Measurements from ENCODE around the gene NPSR1. TPM values are rescaled to one million over a fixed set of nuclear protein-coding genes. Genes with fewer than 3 reads are reported as not detected.

Gene NPSR1
- total RNA-seq, 1 experiment from 2014 or later: not detected

DNA sequence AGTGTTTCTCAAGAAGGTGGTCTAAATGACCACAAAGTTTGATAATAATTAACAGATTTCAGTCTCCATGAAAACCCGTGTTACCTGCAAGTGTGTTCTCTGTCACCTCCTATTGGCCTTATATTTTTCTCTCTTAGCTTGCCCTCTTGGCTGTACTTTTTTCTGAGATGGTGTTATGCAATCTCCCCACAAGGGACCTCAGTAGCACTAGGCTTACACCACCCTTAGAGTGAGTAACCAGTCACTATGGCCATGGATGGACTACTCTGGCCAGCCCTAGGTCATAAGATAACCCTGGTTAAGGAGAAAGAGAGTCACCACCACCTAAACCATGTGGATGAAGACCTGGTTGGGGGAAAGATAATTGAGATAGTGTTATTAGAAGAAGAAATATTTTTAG lies 76.8 kb downstream of the NPSR1 start:
- no TSS peak for BruUV-seq (replicated peaks)
- H3K4me3 Mint-ChIP-seq (ENCODE audit: unreplicated experiment): no peak overlapping the region

DNA sequence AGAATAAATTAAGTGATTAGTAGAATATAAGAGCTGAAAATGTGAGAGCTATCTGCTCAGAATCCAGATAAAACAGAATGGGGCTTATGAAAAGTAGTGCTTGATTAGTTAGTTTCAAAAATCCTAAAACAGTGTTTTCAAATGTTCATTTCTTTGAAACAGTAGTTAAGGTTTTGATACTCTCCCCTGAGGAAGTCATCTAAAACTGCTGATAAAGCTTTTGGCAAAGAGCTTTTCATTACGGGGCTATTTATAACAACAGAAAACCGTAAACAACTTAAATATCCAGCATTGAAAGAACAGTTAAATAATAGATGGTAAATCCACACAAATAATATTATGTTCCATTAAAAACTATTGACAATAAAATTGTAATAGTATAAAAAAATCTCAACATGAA lies 77.5 kb downstream of the NPSR1 start:
- Mint-ChIP-seq H3K4me3 (ENCODE audit: unreplicated experiment) (no peak overlapping the region), H3K27me3 (ENCODE audit: insufficient read depth, unreplicated experiment) (no peaks in the 10 kb centered on the region), H3K4me1 (ENCODE audit: insufficient read depth, unreplicated experiment) (no peaks in the 10 kb centered on the region), H3K9me3 (ENCODE audit: unreplicated experiment) (no peaks in the 10 kb centered on the region), H3K36me3 (ENCODE audit: insufficient read depth, unreplicated experiment) (no peaks in the 10 kb centered on the region), H3K27ac (ENCODE audit: low read depth, unreplicated experiment) (no peak overlapping the region)
- ChIA-PET POLR2A (no interaction called here), CTCF (interaction anchor here (0.6 kb wide), 1 partner anchor 313 kb away, joined by 3 read pairs; no protein-coding TSS in a partner anchor)
- DNase-seq (ENCODE audit: unreplicated experiment): no peak
- TF ChIP-seq CTCF (IDR thresholded peaks at IDR 0.05; ENCODE audit: unreplicated experiment): no peak
- intact Hi-C loops (cut with micrococcal nuclease): no loop called here
- BruUV-seq (replicated peaks): no TSS peak

More for the DNA sequence above, 76.8 kb downstream of the NPSR1 start:
- no peak overlapping the region for H3K27ac Mint-ChIP-seq (ENCODE audit: low read depth, unreplicated experiment)
- intact Hi-C loops (cut with micrococcal nuclease): no loop called here
- H3K4me1 Mint-ChIP-seq (ENCODE audit: insufficient read depth, unreplicated experiment): no peaks in the 10 kb centered on the region
- no peak for TF ChIP-seq CTCF (IDR thresholded peaks at IDR 0.05; ENCODE audit: unreplicated experiment)
- no peaks in the 10 kb centered on the region for H3K9me3 Mint-ChIP-seq (ENCODE audit: unreplicated experiment)
- ChIA-PET POLR2A (no interaction called here), CTCF (no interaction called here)
- DNase-seq (ENCODE audit: unreplicated experiment): no peak
- H3K27me3 Mint-ChIP-seq (ENCODE audit: insufficient read depth, unreplicated experiment): no peaks in the 10 kb centered on the region
- H3K36me3 Mint-ChIP-seq (ENCODE audit: insufficient read depth, unreplicated experiment): no peaks in the 10 kb centered on the region

DNA sequence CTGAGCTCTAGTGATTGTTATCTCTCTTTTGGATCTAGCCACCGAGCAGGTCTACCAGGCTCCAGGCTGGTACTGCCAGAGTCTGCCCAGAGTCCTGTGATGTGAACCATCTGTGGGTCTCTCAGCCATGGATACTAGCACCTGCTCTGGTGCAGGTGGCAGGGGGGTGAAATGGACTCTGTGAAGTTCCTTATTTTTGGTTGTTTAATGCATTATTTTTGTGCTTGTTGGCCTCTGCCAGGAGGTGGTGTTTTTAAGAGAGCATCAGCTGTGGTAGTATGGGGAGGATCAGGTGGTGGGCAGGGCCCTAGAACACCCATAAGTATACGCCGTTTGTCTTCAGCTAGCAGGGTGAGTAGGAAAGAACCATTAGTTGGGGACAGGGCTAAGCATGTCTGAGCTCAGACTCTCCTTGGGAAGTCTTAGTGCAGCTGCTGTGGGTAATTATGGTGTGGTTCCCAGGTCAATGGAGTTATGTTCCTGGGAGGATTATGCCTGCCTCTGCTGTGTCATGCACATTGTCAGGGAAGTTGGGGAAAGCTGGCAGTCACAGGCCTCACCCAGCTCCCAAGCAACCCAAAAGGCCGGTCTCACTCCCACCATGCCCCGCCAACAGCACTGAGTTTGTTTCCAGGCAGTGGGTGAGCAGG lies 81.8 kb downstream of the NPSR1 start:
- intact Hi-C loops (cut with micrococcal nuclease): no loop called here
- H3K9me3 Mint-ChIP-seq (ENCODE audit: unreplicated experiment): peaks cover 9% of the 10 kb centered on the region
- DNase-seq (ENCODE audit: unreplicated experiment): no peak
- TF ChIP-seq CTCF (IDR thresholded peaks at IDR 0.05; ENCODE audit: unreplicated experiment): no peak
- ChIA-PET POLR2A (no interaction called here), CTCF (interaction anchor here (0.6 kb wide), 1 partner anchor 541 kb away, joined by 3 read pairs; no protein-coding TSS in a partner anchor)
- BruUV-seq (replicated peaks): no TSS peak
- no peak overlapping the region for H3K27ac Mint-ChIP-seq (ENCODE audit: low read depth, unreplicated experiment)
- H3K4me3 Mint-ChIP-seq (ENCODE audit: unreplicated experiment): no peak overlapping the region
- no peaks in the 10 kb centered on the region for H3K36me3 Mint-ChIP-seq (ENCODE audit: insufficient read depth, unreplicated experiment)
- no peaks in the 10 kb centered on the region for H3K27me3 Mint-ChIP-seq (ENCODE audit: insufficient read depth, unreplicated experiment)
- H3K4me1 Mint-ChIP-seq (ENCODE audit: insufficient read depth, unreplicated experiment): no peaks in the 10 kb centered on the region

- Mint-ChIP-seq H3K27ac (ENCODE audit: low read depth, unreplicated experiment) (no peak overlapping the region), H3K4me1 (ENCODE audit: insufficient read depth, unreplicated experiment) (no peaks in the 10 kb centered on the region), H3K27me3 (ENCODE audit: insufficient read depth, unreplicated experiment) (no peaks in the 10 kb centered on the region), H3K36me3 (ENCODE audit: insufficient read depth, unreplicated experiment) (no peaks in the 10 kb centered on the region), H3K9me3 (ENCODE audit: unreplicated experiment) (peaks cover 9% of the 10 kb centered on the region), H3K4me3 (ENCODE audit: unreplicated experiment) (no peak overlapping the region)
- ChIA-PET CTCF (interaction anchor here (0.6 kb wide), 1 partner anchor 42 kb away, joined by 3 read pairs; no protein-coding TSS in a partner anchor), POLR2A (no interaction called here)
- no TSS peak for BruUV-seq (replicated peaks)
- intact Hi-C loops (cut with micrococcal nuclease): no loop called here
- no peak for DNase-seq (ENCODE audit: unreplicated experiment)
- TF ChIP-seq CTCF (IDR thresholded peaks at IDR 0.05; ENCODE audit: unreplicated experiment): no peak
These were observed 82.8 kb downstream of the NPSR1 start for GRCh38 chr7:34740840-34741239.
